Mucosa of gallbladder (tissue), 1 donor: ENCODE measurements around the gene THRB. TPM values are rescaled to one million over a fixed set of nuclear protein-coding genes. Genes with fewer than 3 reads are reported as not detected.

Experiments
- DNase-seq: peaks from one replicate; pipeline ENCODE4 v3.0.0-alpha.2; 2020; ENCODE audit warnings: low spot score
- total RNA-seq: library from RNA; stranded (reverse); gene quantifications from one replicate; pipeline ENCODE4 v1.2.1, GENCODE V29; 2021
- donor health status: DM: no; HTN: no; CAD: no.

Gene THRB
- total RNA-seq, 1 donor from 2014 or later, result 7.1 TPM

GRCh38 chr3:24270744-24271143, 223.9 kb downstream of the THRB start:
- DNase-seq, result no peak

DNA sequence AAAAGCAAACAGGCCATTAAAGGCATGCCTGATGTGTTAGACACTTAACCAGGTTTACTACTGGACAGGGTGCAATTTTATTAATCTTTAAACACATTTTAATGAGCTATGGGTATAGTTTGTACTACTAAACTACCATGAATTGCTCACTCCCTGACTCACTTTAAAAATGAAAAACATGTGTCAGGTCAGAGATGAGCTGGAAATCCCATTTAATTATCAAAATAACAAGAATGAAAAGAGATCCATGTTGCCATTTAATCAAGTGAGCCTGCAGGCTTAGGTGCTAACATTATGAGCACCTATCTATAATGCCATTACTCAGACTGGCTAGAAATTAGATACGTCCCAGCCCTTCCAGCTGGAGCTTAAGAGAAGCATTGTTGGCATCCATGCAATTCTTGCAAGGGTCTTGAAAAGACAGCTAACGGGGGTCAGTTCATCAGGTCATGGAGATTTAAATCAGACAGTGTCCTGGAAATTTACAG, 224.4 kb downstream of the THRB start:
- DNase-seq, result no peak

GRCh38 chr3:24264748-24265158, 229.9 kb downstream of the THRB start:
- DNase-seq, result no peak

GRCh38 chr3:24264011-24264410, 230.6 kb downstream of the THRB start:
- no peak for DNase-seq

DNA sequence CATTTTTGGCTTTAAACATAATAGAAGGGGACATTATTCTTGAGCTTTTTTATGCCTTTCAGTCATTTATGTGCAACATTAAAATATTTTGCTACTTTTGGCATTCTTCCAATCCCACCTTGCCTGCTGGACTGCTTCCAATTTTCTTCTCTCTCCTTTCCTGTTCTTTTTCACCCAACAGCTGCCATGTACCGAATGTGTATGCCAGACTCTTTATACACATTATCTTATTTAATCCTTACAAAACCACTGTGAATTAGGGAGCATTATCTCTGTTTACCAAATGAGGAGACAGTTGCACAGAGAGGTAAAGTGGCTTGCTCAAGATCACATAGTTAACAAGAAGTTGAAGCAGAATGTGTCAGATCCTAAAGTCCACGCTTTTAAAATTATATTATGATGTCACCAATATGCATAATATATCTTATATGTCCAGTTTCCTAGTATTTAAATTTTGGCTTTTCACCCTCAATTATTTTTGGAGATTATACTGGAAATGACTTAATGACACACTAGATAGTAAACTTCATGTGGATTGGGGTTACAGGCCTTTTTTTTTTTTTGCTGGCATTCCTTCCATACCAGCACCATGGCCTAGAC, 231.5 kb downstream of the THRB start:
- DNase-seq, result no peak

DNA sequence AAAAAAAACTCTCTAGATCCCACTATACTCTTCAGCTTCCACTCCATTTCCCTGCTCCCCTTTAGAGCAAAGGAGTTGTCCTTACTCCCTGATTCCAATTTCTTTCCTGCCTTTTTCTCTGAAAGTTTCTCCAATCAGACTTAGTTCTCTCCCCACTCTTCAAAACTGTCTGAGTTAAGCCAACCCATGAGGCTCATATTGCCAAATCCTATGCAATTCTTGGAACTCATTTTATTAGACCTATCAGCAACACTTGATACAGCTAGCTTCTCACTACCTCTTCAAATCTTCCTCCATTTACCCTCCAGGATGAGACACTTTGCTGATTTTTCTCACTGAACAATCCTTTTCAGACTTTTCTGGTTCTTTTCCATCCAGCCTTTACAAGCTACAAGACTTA, 233.1 kb downstream of the THRB start:
- DNase-seq, result no peak

DNA sequence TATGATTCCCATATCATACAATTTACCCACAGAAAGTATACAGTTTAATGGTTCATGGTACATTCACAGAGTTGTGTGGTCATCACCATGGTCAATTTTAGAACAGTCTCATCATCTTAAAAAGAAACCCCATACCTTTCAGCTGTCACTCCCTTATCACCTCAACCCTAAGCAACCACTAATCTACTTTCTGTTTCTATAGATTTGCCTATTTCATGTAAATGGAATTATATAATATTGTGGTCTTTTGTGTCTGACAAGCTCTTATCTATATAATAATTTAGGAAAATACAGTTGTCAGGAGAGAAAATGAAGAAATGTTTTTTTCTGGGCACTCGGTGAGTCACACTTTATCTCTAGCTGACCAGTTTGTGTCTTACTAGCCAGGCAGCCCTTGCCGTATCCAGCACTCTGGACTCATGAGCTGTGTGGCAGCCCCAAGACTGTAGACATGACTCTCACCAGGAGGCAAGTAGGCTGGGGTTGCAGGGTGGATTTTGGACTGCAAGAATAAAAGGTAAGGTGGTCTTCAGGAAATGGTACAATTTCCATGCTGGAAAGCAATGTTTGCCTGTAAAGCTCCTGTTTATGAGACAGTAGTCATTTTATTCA, 234.6 kb downstream of the THRB start:
- no peak for DNase-seq

GRCh38 chr3:24258727-24259600, 235.7 kb downstream of the THRB start:
- no peak for DNase-seq

- no peak for DNase-seq
Observed at GRCh38 chr3:24258260-24258659, 236.4 kb downstream of the THRB start.

GRCh38 chr3:24255414-24255813, 239.2 kb downstream of the THRB start:
- no peak for DNase-seq

DNA sequence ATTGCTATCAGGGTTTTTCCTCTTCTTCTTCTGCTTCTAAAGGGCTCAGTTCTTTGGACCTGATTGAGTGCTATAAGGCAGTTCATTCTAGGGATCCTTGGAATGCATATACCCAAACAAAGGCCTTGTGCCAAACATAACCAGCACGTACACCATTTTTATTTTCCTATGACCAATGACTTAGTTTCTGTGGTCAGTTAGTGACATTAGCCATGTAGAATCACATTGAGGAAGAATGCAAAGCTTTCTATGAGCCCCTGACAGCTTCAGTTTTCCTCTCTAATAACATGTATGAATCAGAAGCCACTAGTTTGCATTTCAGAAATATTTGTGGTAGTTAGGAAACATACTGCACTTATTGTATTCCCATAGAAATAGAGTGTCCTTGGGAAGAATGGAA, 240.0 kb downstream of the THRB start:
- DNase-seq, result no peak

DNA sequence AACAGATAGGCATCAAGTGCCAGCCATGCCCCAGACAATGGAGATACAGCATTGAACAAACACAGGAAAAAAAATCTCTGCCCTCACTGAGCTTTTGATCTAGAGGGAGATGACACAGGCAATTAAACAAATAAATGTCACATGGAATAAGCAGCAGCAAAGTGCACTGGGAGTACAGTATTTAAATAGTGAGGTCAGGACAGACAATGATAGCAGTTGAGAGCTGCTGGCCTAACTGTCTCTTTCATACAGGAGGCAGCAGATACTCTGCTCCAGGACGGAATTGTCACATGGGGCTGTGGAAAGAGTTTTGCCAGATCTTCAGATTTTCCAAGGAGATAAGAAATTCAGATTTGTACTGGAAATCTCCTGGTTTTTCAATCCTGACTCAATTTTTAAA, 241.3 kb downstream of the THRB start:
- DNase-seq, result no peak

DNA sequence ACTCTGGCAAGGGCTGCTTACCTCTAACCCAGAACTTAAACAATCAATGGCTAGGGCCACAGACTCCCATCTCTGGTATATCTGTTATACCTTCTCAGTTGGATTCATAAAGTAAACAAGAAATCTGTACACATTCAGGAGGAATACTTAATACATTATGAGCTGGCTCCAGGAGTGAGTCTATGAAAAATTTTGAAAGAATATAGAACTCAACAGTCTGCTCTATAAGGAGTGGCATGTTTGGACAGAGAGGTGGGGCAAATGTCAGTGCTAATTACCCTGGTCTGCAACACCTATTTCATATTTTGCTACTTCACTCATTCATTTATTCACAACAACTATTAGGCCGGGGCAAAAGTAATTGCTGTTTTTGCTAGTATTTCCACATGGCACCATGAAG, 245.1 kb downstream of the THRB start:
- no peak for DNase-seq

DNA sequence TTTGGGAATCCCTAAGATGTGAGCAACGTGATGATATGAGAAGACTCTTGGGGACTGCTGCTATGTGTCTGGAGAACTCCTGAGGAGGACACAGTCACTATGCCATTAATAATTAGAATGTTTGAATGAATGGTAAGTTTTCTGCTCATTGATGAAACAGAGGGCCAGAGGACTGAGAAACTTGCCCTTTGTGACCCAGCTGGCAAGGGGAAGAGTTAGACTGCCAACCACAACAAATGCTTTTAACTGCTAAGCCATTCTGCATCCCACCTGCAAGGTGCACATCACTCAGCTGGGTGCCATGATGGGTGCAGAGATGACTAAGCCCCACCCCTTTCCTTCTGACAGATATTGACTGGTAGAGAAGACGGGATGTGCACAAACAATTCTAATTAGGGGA, 249.6 kb downstream of the THRB start:
- no peak for DNase-seq

GRCh38 chr3:24244491-24244890, 250.2 kb downstream of the THRB start:
- DNase-seq, result no peak

- DNase-seq, result peak; percentile 34
Observed at GRCh38 chr3:24242012-24242698, 252.5 kb downstream of the THRB start.

- DNase-seq, result no peak
Observed at GRCh38 chr3:24240306-24240705, 254.3 kb downstream of the THRB start.

- peak; percentile 51 for DNase-seq
Observed at GRCh38 chr3:24237971-24238706, 256.5 kb downstream of the THRB start.

DNA sequence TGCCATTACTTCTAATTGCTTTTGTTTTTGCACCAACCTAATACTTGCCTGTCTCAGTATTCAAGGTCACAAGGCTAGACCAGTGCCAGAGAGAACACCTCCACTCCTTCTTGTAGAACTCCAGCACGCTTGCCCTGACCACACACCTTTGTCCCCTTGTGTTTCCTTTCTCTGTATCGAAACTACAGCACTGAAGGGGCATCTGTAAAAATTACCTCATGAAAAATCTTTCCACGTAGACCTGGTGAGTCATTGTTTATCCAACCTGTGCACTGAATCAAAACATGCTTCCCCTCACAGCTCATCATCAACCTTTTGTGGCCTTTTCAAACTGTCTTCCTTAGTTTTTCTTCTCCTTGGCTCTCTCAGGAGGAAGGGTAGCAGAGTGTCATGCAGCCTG, 259.5 kb downstream of the THRB start:
- DNase-seq, result no peak

DNA sequence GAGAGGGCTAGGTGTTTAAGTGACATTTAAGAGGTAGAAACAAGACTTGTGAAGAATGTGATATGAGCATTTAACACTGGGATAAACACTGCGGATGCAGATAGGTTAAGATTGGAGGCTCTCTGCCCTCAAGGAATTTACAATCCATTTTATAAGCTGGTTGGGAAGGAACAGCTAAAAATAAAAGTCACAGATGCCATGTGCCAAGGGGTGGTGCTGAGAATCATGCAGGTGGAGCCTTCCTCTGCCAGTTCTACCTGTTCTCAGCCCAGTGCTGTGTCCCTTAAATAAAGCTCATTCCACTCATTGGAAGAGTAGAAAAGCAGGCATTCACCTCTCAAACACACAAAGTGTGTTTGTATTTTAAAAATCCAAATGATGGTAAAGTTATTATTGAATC, 261.9 kb downstream of the THRB start:
- no peak for DNase-seq

DNA sequence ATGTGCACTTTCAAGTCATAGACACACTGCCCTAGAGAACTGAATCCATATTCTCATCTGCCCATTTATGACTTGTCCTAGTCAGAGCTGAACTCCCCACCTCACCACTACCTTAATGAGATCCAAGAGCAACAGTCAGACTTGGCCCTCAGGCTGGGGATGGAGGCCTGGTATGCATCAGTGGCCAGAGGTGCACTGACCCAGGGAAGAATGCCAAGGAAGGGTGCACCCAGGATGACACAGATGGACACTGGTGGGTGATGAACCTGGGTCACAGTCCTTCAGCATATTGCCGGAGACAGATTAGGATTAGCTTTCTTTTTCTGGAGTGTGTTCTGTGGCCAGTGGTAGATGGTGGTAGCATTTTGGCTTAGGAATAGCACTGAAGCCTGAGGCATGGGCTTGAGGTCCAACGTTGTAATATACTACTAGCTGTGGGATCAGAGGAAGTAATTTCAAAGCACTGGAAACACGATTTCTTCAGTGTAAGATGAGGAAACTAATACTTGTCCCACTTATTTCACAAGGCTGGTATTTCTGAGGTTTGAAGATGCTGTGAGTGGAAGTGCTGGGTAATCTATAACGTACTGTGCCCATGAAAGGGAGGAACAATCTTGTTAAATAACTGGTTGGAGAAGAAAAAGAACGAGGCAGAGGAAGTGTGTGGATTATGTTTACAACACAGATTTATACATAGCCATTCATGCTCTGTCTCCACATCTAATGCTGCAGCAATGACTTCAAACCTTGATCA, 265.0 kb downstream of the THRB start:
- DNase-seq, result no peak
